HCT116 (cell line): ENCODE results near the gene ADGRL3. TPM values are rescaled to one million over a fixed set of nuclear protein-coding genes. Genes with fewer than 3 reads are reported as not detected.

Source experiments
- ATAC-seq: fragments of 200-7000 bp; cut with Tn5 transposase; 2 replicates; pipeline ENCODE4 v1.9.1; 2020; ENCODE audit warnings: mild to moderate bottlenecking, moderate library complexity
- BruUV-seq: library from RNA; stranded (reverse); fragments of 400-500 nt; replicated peaks from 2 replicates; lab custom pipeline; 2021; lab: Mats Ljungman, UMichigan
- CTCF ChIA-PET: fragments of 300-600 bp; sonication (Branson Sonifier 250); formaldehyde crosslinking; loops from one replicate; lab custom pipeline; 2021; ENCODE audit warnings: antibody characterized with exemption; lab: Charles Lee
- POLR2A ChIA-PET: fragments of 300-600, 350-600 bp; sonication (Branson Sonifier 250); formaldehyde crosslinking; loops from one replicate; lab custom pipeline; 2021; ENCODE audit warnings: antibody characterized with exemption; lab: Charles Lee
- RAD21 ChIA-PET, 2 experiments: fragments of 300-600 bp; sonication (Branson Sonifier 250); formaldehyde crosslinking; loops; one replicate each; lab custom pipeline; 2023; ENCODE audit warnings: low total read pairs in 2 of 2; ENCODE audit not compliant: uncharacterized antibody in 2 of 2, unreplicated experiment in 2 of 2, low non-redundant PET in 1 of 2; lab: Charles Lee
- DNase-seq: peaks from one replicate; pipeline ENCODE4 v3.0.0-alpha.2; 2010; ENCODE audit warnings: low read depth, low spot score
- H2AFZ ChIP-seq: fragments of 200-600 bp; shearing (Covaris generic), sonication (generic); 2 replicates; pipeline ENCODE4 v1.6.1; 2017; ENCODE audit warnings: low read depth, mixed run types, mixed read lengths, antibody characterized with exemption, low read length; ENCODE audit not compliant: poor library complexity, severe bottlenecking
- H3K27ac ChIP-seq: 2 replicates; pipeline ENCODE4 v1.5.1; 2012; ENCODE audit warnings: low read depth, low read length
- H3K27me3 ChIP-seq: fragments of 200-600 bp; sonication (generic); 2 replicates; pipeline ENCODE4 v1.6.1; 2016; ENCODE audit warnings: mixed run types, low read length, mixed read lengths; ENCODE audit not compliant: insufficient read depth
- H3K36me3 ChIP-seq, 2 experiments: fragments of 200-500 bp in 1 of 2; fragments of 200-600 bp in 1 of 2; sonication (Bioruptor generic) in 1 of 2; sonication (generic) in 1 of 2; 2 replicates each; pipeline versions ENCODE4 v1.5.1 to v1.6.1; 2014 to 2016; ENCODE audit warnings: low read length in 2 of 2, inconsistent platforms in 1 of 2, mixed read lengths in 1 of 2, mixed run types in 1 of 2; ENCODE audit not compliant: insufficient read depth in 2 of 2, control insufficient read depth in 1 of 2
- H3K4me1 ChIP-seq, 2 experiments: fragments of 200-600 bp in 1 of 2; sonication (generic) in 1 of 2; 2 replicates each; pipeline versions ENCODE4 v1.5.1 to v1.6.1; 2012 to 2017; ENCODE audit warnings: low read length in 2 of 2, inconsistent platforms in 1 of 2, mild to moderate bottlenecking in 1 of 2, mixed read lengths in 1 of 2, mixed run types in 1 of 2, moderate library complexity in 1 of 2; ENCODE audit not compliant: insufficient read depth in 2 of 2, control insufficient read depth in 1 of 2
- H3K4me2 ChIP-seq: fragments of 200-600 bp; sonication (generic); 2 replicates; pipeline ENCODE4 v1.6.1; 2017; ENCODE audit warnings: mixed run types, low read length, mixed read lengths
- H3K4me3 ChIP-seq, 2 experiments: fragments of 200-600 bp in 1 of 2; sonication (generic) in 1 of 2; replicated peaks in 1 of 2; 2 replicates each; pipeline ENCODE4 v1.5.1; 2011 to 2016; ENCODE audit warnings: low read length in 2 of 2, control low read depth in 1 of 2, low read depth in 1 of 2, mild to moderate bottlenecking in 1 of 2, mixed read lengths in 1 of 2, mixed run types in 1 of 2
- H3K79me2 ChIP-seq: fragments of 200-600 bp; sonication (generic); 2 replicates; pipeline ENCODE4 v1.6.1; 2017; ENCODE audit warnings: mild to moderate bottlenecking, mixed run types, low read length, moderate library complexity, mixed read lengths; ENCODE audit not compliant: insufficient read depth
- H3K9ac ChIP-seq: fragments of 200-600 bp; sonication (generic); 2 replicates; pipeline ENCODE4 v1.6.1; 2016; ENCODE audit warnings: low read length, mixed read lengths
- H3K9me2 ChIP-seq: fragments of 200-600 bp; sonication (generic), shearing (Covaris generic); 2 replicates; pipeline ENCODE4 v1.6.1; 2017; ENCODE audit warnings: mixed run types, mild to moderate bottlenecking, moderate library complexity; ENCODE audit not compliant: insufficient read depth
- H3K9me3 ChIP-seq, 2 experiments: fragments of 200-500 bp in 1 of 2; fragments of 200-600 bp in 1 of 2; sonication (Bioruptor generic) in 1 of 2; sonication (generic) in 1 of 2; 2 replicates each; pipeline ENCODE4 v1.6.1; 2014 to 2017; ENCODE audit warnings: low read length in 2 of 2, mixed read lengths in 2 of 2, inconsistent platforms in 1 of 2, low read depth in 1 of 2, mild to moderate bottlenecking in 1 of 2, mixed run types in 1 of 2, moderate library complexity in 1 of 2; ENCODE audit not compliant: control insufficient read depth in 1 of 2, insufficient read depth in 1 of 2
- H4K20me1 ChIP-seq: fragments of 200-600 bp; sonication (generic), shearing (Covaris generic); 2 replicates; pipeline ENCODE4 v1.6.1; 2017; ENCODE audit warnings: mixed run types, mild to moderate bottlenecking, moderate library complexity; ENCODE audit not compliant: insufficient read depth
- CEBPB ChIP-seq: IDR thresholded peaks from 2 replicates; pipeline ENCODE4 v1.6.1; 2012; ENCODE audit warnings: low read depth
- CTCF ChIP-seq, 3 experiments: fragments of 200-600 bp in 1 of 3; sonication (generic) in 1 of 3; IDR thresholded peaks in 2 of 3; conservative IDR thresholded peaks in 1 of 3; 2 replicates each; pipeline ENCODE4 v1.5.1; 2012 to 2017; ENCODE audit warnings: low read depth in 2 of 3, low read length in 2 of 3, antibody characterized with exemption in 1 of 3, borderline replicate concordance in 1 of 3, control low read depth in 1 of 3, mild to moderate bottlenecking in 1 of 3, mixed read lengths in 1 of 3, mixed run types in 1 of 3, moderate library complexity in 1 of 3; ENCODE audit not compliant: insufficient read depth in 1 of 3
- EGR1 ChIP-seq: IDR thresholded peaks from 2 replicates; pipeline ENCODE4 v1.6.1; 2012; ENCODE audit warnings: low read depth
- EZH2 ChIP-seq: fragments of 200-600 bp; sonication (generic); IDR thresholded peaks from 2 replicates; pipeline ENCODE4 v1.6.1; 2017; ENCODE audit warnings: antibody characterized with exemption, mixed run types
- FOSL1 ChIP-seq: IDR thresholded peaks from 2 replicates; pipeline ENCODE4 v1.6.1; 2012; ENCODE audit warnings: low read depth
- JUND ChIP-seq: IDR thresholded peaks from 2 replicates; pipeline ENCODE4 v1.6.1; 2012
- POLR2A ChIP-seq: IDR thresholded peaks from 2 replicates; pipeline ENCODE4 v1.7.0; 2011; ENCODE audit warnings: borderline replicate concordance; ENCODE audit not compliant: insufficient read depth, insufficient read length; ENCODE audit errors: extremely low read depth
- RAD21 ChIP-seq: IDR thresholded peaks from 2 replicates; pipeline ENCODE4 v1.6.1; 2012; ENCODE audit warnings: low read depth, mild to moderate bottlenecking
- SP1 ChIP-seq: IDR thresholded peaks from 2 replicates; pipeline ENCODE4 v1.6.1; 2012; ENCODE audit warnings: low read depth
- TCF7L2 ChIP-seq: IDR thresholded peaks from 2 replicates; pipeline ENCODE4 v1.7.0; 2011; ENCODE audit warnings: borderline replicate concordance, inconsistent platforms; ENCODE audit not compliant: insufficient read depth, insufficient read length; ENCODE audit errors: extremely low read depth
- YY1 ChIP-seq: IDR thresholded peaks from 2 replicates; pipeline ENCODE4 v1.6.1; 2011; ENCODE audit warnings: low read length, low read depth, moderate library complexity, mild to moderate bottlenecking; ENCODE audit not compliant: insufficient replicate concordance; ENCODE audit errors: extremely low read depth
- ZBTB33 ChIP-seq: IDR thresholded peaks from 2 replicates; pipeline ENCODE4 v1.6.1; 2011; ENCODE audit warnings: mild to moderate bottlenecking, low read length, moderate library complexity; ENCODE audit not compliant: insufficient replicate concordance; ENCODE audit errors: extremely low read depth
- intact Hi-C: fragments of 100-400 bp; cut with micrococcal nuclease; formaldehyde crosslinking; loops from 2 replicates; pipeline ENCODE4 v1.10.0; 2022
- total RNA-seq: library from RNA; stranded (reverse); gene quantifications from one replicate; pipeline ENCODE4 v1.2.1, GENCODE V29; 2021; ENCODE audit not compliant: unreplicated experiment

ADGRL3 gene
- total RNA-seq, 1 experiment from 2014 or later: not detected

- TF ChIP-seq POLR2A (no peak), JUND (no peak), EGR1 (no peak)
These were observed 793.9 kb downstream of the ADGRL3 start (continued) for GRCh38 chr4:61994036-61994435.

- BruUV-seq: no TSS peak
These were observed 795.7 kb downstream of the ADGRL3 start for GRCh38 chr4:61995717-61996340.

More at GRCh38 chr4:61995717-61996340, 795.7 kb downstream of the ADGRL3 start:
- ATAC-seq (no peak), DNase-seq (no peak)
- Histone ChIP-seq H3K9me2 (no peaks in the 10 kb centered on the region), H4K20me1 (no peaks in the 10 kb centered on the region), H3K79me2 (no peaks in the 10 kb centered on the region), H2AFZ (no peak overlapping the region), H3K4me3 (no peak overlapping the region), H3K27me3 (no peaks in the 10 kb centered on the region), H3K27ac (no peak overlapping the region), H3K9me3 (peaks cover 5 to 11% of the 10 kb centered on the region in 2 experiments; a peak in 2 of 4 replicates), H3K9ac (no peak overlapping the region), H3K4me1 (no peaks in the 10 kb centered on the region), H3K36me3 (no peaks in the 10 kb centered on the region), H3K4me2 (no peak overlapping the region)
- ChIA-PET POLR2A (no interaction called here), RAD21 (no interaction called here), CTCF (no interaction called here)
- intact Hi-C loops: no loop called here
- TF ChIP-seq YY1: no peak
- no peak for TF ChIP-seq SP1
- TF ChIP-seq RAD21: no peak
- no peak for TF ChIP-seq ZBTB33
- no peak for TF ChIP-seq FOSL1
- TF ChIP-seq JUND: no peak
- TF ChIP-seq TCF7L2: no peak
- no peak for TF ChIP-seq CTCF (IDR thresholded peaks at IDR 0.05 in 2 of 3, conservative IDR thresholded peaks at IDR 0.05 in 1 of 3; ENCODE audit: borderline replicate concordance in 1 of 3, insufficient read depth in 1 of 3, low read depth in 2 of 3, low read length in 2 of 3)
- no peak for TF ChIP-seq EGR1
- no peak for TF ChIP-seq EZH2
- no peak for TF ChIP-seq POLR2A
- no peak for TF ChIP-seq CEBPB
